NT2/D1 (cell line): ENCODE data around the gene CAMTA2.

Experiments used
- YY1 ChIP-seq: IDR thresholded peaks from 2 replicates; pipeline ENCODE4 v1.6.1; 2011; ENCODE audit not compliant: insufficient read length, insufficient read depth
- ZNF274 ChIP-seq: IDR thresholded peaks from 2 replicates; pipeline ENCODE4 v1.6.1; 2011; ENCODE audit warnings: mild to moderate bottlenecking, low read depth, low read length

GRCh38 chr17:5027916-5028315, 40.4 kb upstream of the CAMTA2 start:
- no peak for TF ChIP-seq YY1
- no peak for TF ChIP-seq ZNF274
